ENCODE data around the gene CHRND. TPM values are rescaled to one million over a fixed set of nuclear protein-coding genes. Genes with fewer than 3 reads are reported as not detected.

Gene CHRND
- total RNA-seq, 1 experiment from 2014 or later = not detected

DNA sequence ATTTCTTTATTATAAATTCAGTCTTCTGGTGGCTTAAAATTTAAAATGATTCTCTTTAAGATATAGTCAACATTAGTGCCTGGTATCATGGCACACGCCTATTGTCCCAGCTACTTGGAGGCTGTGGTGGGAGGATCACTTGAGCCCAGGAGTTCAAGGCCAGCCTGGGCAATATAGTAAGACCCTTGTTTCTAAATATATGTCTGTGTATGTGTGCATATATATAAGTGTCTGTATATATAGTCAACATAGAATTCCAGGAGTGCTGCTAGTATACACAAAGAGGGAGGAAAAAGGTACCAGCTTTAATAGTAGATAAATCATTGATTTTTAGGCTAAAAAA, 49.4 kb downstream of the CHRND start:
- Histone ChIP-seq H3K4me3 (ENCODE audit: low read depth, low read length) (no peak overlapping the region), H3K27me3 (replicated peaks; ENCODE audit: control insufficient read depth, insufficient read depth, low read length) (no peaks in the 10 kb centered on the region), H3K9me3 (no peaks in the 10 kb centered on the region), H3K4me1 (peaks cover 10% of the 10 kb centered on the region), H3K36me3 (ENCODE audit: control insufficient read depth, insufficient read depth, low read length) (no peaks in the 10 kb centered on the region)
- DNase-seq = no peak
- TF ChIP-seq, protein P1, sequence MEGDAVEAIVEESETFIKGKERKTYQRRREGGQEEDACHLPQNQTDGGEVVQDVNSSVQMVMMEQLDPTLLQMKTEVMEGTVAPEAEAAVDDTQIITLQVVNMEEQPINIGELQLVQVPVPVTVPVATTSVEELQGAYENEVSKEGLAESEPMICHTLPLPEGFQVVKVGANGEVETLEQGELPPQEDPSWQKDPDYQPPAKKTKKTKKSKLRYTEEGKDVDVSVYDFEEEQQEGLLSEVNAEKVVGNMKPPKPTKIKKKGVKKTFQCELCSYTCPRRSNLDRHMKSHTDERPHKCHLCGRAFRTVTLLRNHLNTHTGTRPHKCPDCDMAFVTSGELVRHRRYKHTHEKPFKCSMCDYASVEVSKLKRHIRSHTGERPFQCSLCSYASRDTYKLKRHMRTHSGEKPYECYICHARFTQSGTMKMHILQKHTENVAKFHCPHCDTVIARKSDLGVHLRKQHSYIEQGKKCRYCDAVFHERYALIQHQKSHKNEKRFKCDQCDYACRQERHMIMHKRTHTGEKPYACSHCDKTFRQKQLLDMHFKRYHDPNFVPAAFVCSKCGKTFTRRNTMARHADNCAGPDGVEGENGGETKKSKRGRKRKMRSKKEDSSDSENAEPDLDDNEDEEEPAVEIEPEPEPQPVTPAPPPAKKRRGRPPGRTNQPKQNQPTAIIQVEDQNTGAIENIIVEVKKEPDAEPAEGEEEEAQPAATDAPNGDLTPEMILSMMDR (IDR thresholded peaks at IDR 0.05; ENCODE audit: insufficient read depth in 1 of 2, low read depth in 1 of 2, low read length in 1 of 2, severe bottlenecking in 1 of 2, unreplicated experiment in 1 of 2) = no peak
- no TSS peak for BruUV-seq (replicated peaks)
- Mint-ChIP-seq H3K4me1 (ENCODE audit: low read depth, unreplicated experiment) (no peaks in the 10 kb centered on the region), H3K27me3 (ENCODE audit: insufficient read depth, unreplicated experiment) (no peaks in the 10 kb centered on the region), H3K4me3 (ENCODE audit: unreplicated experiment) (no peak overlapping the region), H3K36me3 (ENCODE audit: insufficient read depth, unreplicated experiment) (peaks cover 11% of the 10 kb centered on the region), H3K9me3 (ENCODE audit: unreplicated experiment) (no peaks in the 10 kb centered on the region), H3K27ac (ENCODE audit: unreplicated experiment) (no peak overlapping the region)
- ChIA-PET POLR2A (no interaction called here), CTCF (no interaction called here)
- intact Hi-C loops (cut with micrococcal nuclease; ENCODE audit: unreplicated experiment) = no loop called here

DNA sequence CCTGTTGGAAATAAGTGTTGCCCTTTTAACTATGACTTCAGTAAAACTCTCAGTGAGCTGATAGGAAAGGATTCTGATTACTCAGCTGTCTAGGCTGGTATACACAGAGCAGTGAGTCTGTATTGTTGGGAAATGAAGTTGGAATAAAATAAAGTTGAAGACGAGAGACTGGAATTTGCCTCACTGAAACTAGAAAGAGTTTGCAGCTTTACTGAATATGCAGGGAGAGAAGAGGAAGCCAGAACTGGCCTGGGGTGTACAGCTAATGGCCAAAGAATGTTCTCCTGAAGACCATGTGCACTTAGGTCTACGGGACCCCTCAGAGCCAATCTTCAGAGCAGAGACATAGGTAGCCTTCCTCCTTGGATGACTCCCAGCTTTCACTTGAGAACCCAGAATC, 51.0 kb downstream of the CHRND start:
- POLR2A ChIA-PET = no interaction called here
- no peak overlapping the region for H3K27ac Mint-ChIP-seq (ENCODE audit: unreplicated experiment)
- CTCF ChIA-PET = no interaction called here

DNA sequence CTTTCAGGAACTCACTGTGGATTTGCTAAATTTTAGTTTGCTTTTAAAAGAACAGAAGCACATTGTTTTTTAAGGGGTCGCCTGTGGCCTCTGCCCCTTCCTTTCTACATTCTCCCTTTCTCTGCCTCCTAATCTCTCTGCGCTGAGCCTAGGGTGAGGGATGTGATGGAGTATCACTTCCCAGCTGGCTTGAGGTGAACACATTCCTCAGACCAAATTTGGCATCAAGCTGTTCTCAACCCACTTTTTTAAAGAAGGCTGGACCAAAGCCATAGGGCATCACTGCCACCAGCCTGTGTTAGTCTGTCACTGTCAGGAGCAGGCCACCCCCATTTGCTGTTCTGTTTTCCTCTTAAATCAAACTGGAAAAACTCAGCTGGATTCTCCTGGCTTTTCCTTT, 51.9 kb downstream of the CHRND start:
- H3K27me3 ChIP-seq (replicated peaks; ENCODE audit: control insufficient read depth, insufficient read depth, low read length) = no peaks in the 10 kb centered on the region
- TF ChIP-seq, protein P1 (IDR thresholded peaks at IDR 0.05; ENCODE audit: insufficient read depth in 1 of 2, low read depth in 1 of 2, low read length in 1 of 2, severe bottlenecking in 1 of 2, unreplicated experiment in 1 of 2) = no peak
- POLR2A ChIA-PET = no interaction called here
- DNase-seq = no peak
- H3K4me1 Mint-ChIP-seq (ENCODE audit: low read depth, unreplicated experiment) = no peaks in the 10 kb centered on the region
- CTCF ChIA-PET = no interaction called here
- H3K9me3 ChIP-seq = no peaks in the 10 kb centered on the region
- intact Hi-C loops (cut with micrococcal nuclease; ENCODE audit: unreplicated experiment) = no loop called here
- H3K36me3 ChIP-seq (ENCODE audit: control insufficient read depth, insufficient read depth, low read length) = no peaks in the 10 kb centered on the region; the same call in 1 of the 2 replicates
- no peak overlapping the region for H3K27ac Mint-ChIP-seq (ENCODE audit: unreplicated experiment)
- H3K4me3 Mint-ChIP-seq (ENCODE audit: unreplicated experiment) = no peak overlapping the region
- H3K4me3 ChIP-seq (ENCODE audit: low read depth, low read length) = no peak overlapping the region
- no TSS peak for BruUV-seq (replicated peaks)
- H3K4me1 ChIP-seq = peaks cover 10% of the 10 kb centered on the region
- H3K36me3 Mint-ChIP-seq (ENCODE audit: insufficient read depth, unreplicated experiment) = peaks cover 24% of the 10 kb centered on the region
- no peaks in the 10 kb centered on the region for H3K27me3 Mint-ChIP-seq (ENCODE audit: insufficient read depth, unreplicated experiment)
- no peaks in the 10 kb centered on the region for H3K9me3 Mint-ChIP-seq (ENCODE audit: unreplicated experiment)

More for the DNA sequence above, 51.0 kb downstream of the CHRND start:
- H3K27me3 ChIP-seq (replicated peaks; ENCODE audit: control insufficient read depth, insufficient read depth, low read length) = no peaks in the 10 kb centered on the region
- TF ChIP-seq, protein P1 (IDR thresholded peaks at IDR 0.05; ENCODE audit: insufficient read depth in 1 of 2, low read depth in 1 of 2, low read length in 1 of 2, severe bottlenecking in 1 of 2, unreplicated experiment in 1 of 2) = no peak
- intact Hi-C loops (cut with micrococcal nuclease; ENCODE audit: unreplicated experiment) = no loop called here
- no peaks in the 10 kb centered on the region; the same call in 1 of the 2 replicates for H3K36me3 ChIP-seq (ENCODE audit: control insufficient read depth, insufficient read depth, low read length)
- H3K4me3 ChIP-seq (ENCODE audit: low read depth, low read length) = no peak overlapping the region
- no peak overlapping the region for H3K4me3 Mint-ChIP-seq (ENCODE audit: unreplicated experiment)
- no TSS peak for BruUV-seq (replicated peaks)
- no peaks in the 10 kb centered on the region for H3K4me1 Mint-ChIP-seq (ENCODE audit: low read depth, unreplicated experiment)
- H3K9me3 ChIP-seq = no peaks in the 10 kb centered on the region
- no peak for DNase-seq
- H3K9me3 Mint-ChIP-seq (ENCODE audit: unreplicated experiment) = no peaks in the 10 kb centered on the region
- H3K36me3 Mint-ChIP-seq (ENCODE audit: insufficient read depth, unreplicated experiment) = peaks cover 16% of the 10 kb centered on the region
- H3K27me3 Mint-ChIP-seq (ENCODE audit: insufficient read depth, unreplicated experiment) = no peaks in the 10 kb centered on the region
- peaks cover 10% of the 10 kb centered on the region for H3K4me1 ChIP-seq
